Liver (tissue), 9 donors: Measurements from ENCODE around the gene ANKRD27. TPM values are rescaled to one million over a fixed set of nuclear protein-coding genes. Genes with fewer than 3 reads are reported as not detected.

Source experiments
- DNase-seq: peaks from one replicate; pipeline ENCODE4 v3.0.0-alpha.2; 2017; ENCODE audit warnings: low spot score
- H3K27ac ChIP-seq, 2 donors: one replicate each; pipeline ENCODE4 v1.7.0; 2013; ENCODE audit warnings: inconsistent platforms in 2 of 2, low read length in 2 of 2, control low read depth in 1 of 2, low read depth in 1 of 2, mild to moderate bottlenecking in 1 of 2
- H3K27me3 ChIP-seq, 4 donors: one replicate each; pipeline versions ENCODE4 v1.6.1 to v1.7.0; 2013; ENCODE audit warnings: low read length in 3 of 4, inconsistent platforms in 1 of 4, mild to moderate bottlenecking in 1 of 4, moderate library complexity in 1 of 4; ENCODE audit not compliant: control insufficient read depth in 4 of 4, insufficient read depth in 4 of 4
- H3K36me3 ChIP-seq, 4 donors: one replicate each; pipeline versions ENCODE4 v1.6.1 to v1.7.0; 2013; ENCODE audit warnings: low read length in 3 of 4, mild to moderate bottlenecking in 3 of 4, low read depth in 1 of 4, moderate library complexity in 1 of 4; ENCODE audit not compliant: control insufficient read depth in 4 of 4, insufficient read depth in 3 of 4
- H3K4me1 ChIP-seq, 4 donors: one replicate each; pipeline versions ENCODE4 v1.6.1 to v1.7.0; 2013; ENCODE audit warnings: low read length in 3 of 4, mild to moderate bottlenecking in 3 of 4, moderate library complexity in 1 of 4; ENCODE audit not compliant: control insufficient read depth in 4 of 4, insufficient read depth in 4 of 4
- H3K4me3 ChIP-seq, 3 donors: one replicate each; pipeline versions ENCODE4 v1.6.1 to v1.7.0; 2013; ENCODE audit warnings: low read length in 3 of 3, control low read depth in 1 of 3, low read depth in 1 of 3, mild to moderate bottlenecking in 1 of 3
- H3K9ac ChIP-seq, 2 donors: one replicate each; pipeline ENCODE4 v1.7.0; 2013; ENCODE audit warnings: low read length in 2 of 2, mild to moderate bottlenecking in 2 of 2, moderate library complexity in 2 of 2, control low read depth in 1 of 2, low read depth in 1 of 2
- H3K9me3 ChIP-seq, 4 donors: one replicate each; pipeline versions ENCODE4 v1.6.1 to v1.7.0; 2013; ENCODE audit warnings: low read length in 3 of 4; ENCODE audit not compliant: control insufficient read depth in 4 of 4
- ATF3 ChIP-seq: IDR thresholded peaks from 2 replicates; pipeline ENCODE4 v1.6.1; 2016; ENCODE audit warnings: antibody characterized with exemption
- EGR1 ChIP-seq, 2 donors: IDR thresholded peaks; 2 replicates each; pipeline ENCODE4 v1.6.1; 2016 to 2018; ENCODE audit warnings: antibody characterized with exemption in 2 of 2, low read depth in 2 of 2
- FOXA2 ChIP-seq: IDR thresholded peaks from 2 replicates; pipeline ENCODE4 v1.6.1; 2016; ENCODE audit warnings: antibody characterized with exemption
- GABPA ChIP-seq, 2 donors: IDR thresholded peaks in 1 of 2; conservative IDR thresholded peaks in 1 of 2; 2 replicates each; pipeline ENCODE4 v1.6.1; 2016; ENCODE audit warnings: antibody characterized with exemption in 2 of 2, mild to moderate bottlenecking in 1 of 2, moderate library complexity in 1 of 2
- HNF4A ChIP-seq, 2 donors: conservative IDR thresholded peaks; 2 replicates each; pipeline ENCODE4 v1.6.1; 2016; ENCODE audit warnings: antibody characterized with exemption in 2 of 2, mild to moderate bottlenecking in 2 of 2
- JUND ChIP-seq, 2 donors: IDR thresholded peaks; 2 replicates each; pipeline ENCODE4 v1.6.1; 2016; ENCODE audit warnings: antibody characterized with exemption in 2 of 2
- NR2F2 ChIP-seq: IDR thresholded peaks from 2 replicates; pipeline ENCODE4 v1.6.1; 2016; ENCODE audit warnings: antibody characterized with exemption
- RAD21 ChIP-seq, 2 donors: IDR thresholded peaks; 2 replicates each; pipeline ENCODE4 v1.6.1; 2016; ENCODE audit warnings: antibody characterized with exemption in 2 of 2, mild to moderate bottlenecking in 2 of 2
- RXRA ChIP-seq, 2 donors: IDR thresholded peaks; 2 replicates each; pipeline ENCODE4 v1.6.1; 2017 to 2018; ENCODE audit warnings: antibody characterized with exemption in 2 of 2, mild to moderate bottlenecking in 1 of 2
- SP1 ChIP-seq: IDR thresholded peaks from 2 replicates; pipeline ENCODE4 v1.6.1; 2018; ENCODE audit warnings: antibody characterized with exemption, mild to moderate bottlenecking
- TAF1 ChIP-seq: conservative IDR thresholded peaks from 2 replicates; pipeline ENCODE4 v1.6.1; 2016; ENCODE audit warnings: antibody characterized with exemption, mild to moderate bottlenecking
- YY1 ChIP-seq: IDR thresholded peaks from 2 replicates; pipeline ENCODE4 v1.6.1; 2016; ENCODE audit warnings: antibody characterized with exemption, mild to moderate bottlenecking
- ZBTB33 ChIP-seq: IDR thresholded peaks from 2 replicates; pipeline ENCODE4 v1.6.1; 2016; ENCODE audit warnings: antibody characterized with exemption
- WGBS: extraction: QIAGEN DNeasy Blood & Tissue Kit; methylation state at CpG from one replicate; pipeline ENCODE4 v1.1.7; 2013; 5-methylcytosine and 5-hydroxymethylcytosine counted together
- polyA plus RNA-seq, 2 donors: library from polyadenylated mRNA; stranded (reverse) in 1 of 2; unstranded in 1 of 2; fragments of 200-250 nt in 1 of 2; fragments of >200 nt in 1 of 2; fragmentation: Nextera tagmentation in 1 of 2; extraction: Ambion mirVana in 1 of 2; gene quantifications; one replicate each; pipeline versions ENCODE4 v1.2.1 to v1.2.3, GENCODE V29; 2013 to 2015
- total RNA-seq, 2 donors: library from RNA; depleted of rRNA; stranded (reverse); fragments of >200 nt; gene quantifications; one replicate each; pipeline ENCODE4 v1.2.3, GENCODE V29; 2014
- TF ChIP-seq, protein P1 (sequence below): IDR thresholded peaks from 2 replicates; pipeline ENCODE4 v1.6.1; 2016; ENCODE audit warnings: antibody characterized with exemption, mild to moderate bottlenecking
- TF ChIP-seq, protein P2 (sequence below): IDR thresholded peaks from 2 replicates; pipeline ENCODE4 v1.6.1; 2016; ENCODE audit warnings: antibody characterized with exemption
- TF ChIP-seq, protein P3 (sequence below): fragments of 150-350 bp; IDR thresholded peaks from 2 replicates; pipeline ENCODE4 v1.5.1; 2017; ENCODE audit warnings: improper control_type of control experiment, low read depth, low read length; ENCODE audit not compliant: missing input control
- donor health status: healthy.
- donor health status: healthy.
- donor health status: healthy.
- donor health status: healthy.
- donor health status: healthy.

The ANKRD27 gene
- total and polyA plus RNA-seq, 4 donors, result 3.4 to 14.2 (median 7.8) TPM

GRCh38 chr19:32642771-32643170 is 32.2 kb downstream of the ANKRD27 start:
- WGBS, result 88% methylated on average over 12 of the region's 12 CpGs

DNA sequence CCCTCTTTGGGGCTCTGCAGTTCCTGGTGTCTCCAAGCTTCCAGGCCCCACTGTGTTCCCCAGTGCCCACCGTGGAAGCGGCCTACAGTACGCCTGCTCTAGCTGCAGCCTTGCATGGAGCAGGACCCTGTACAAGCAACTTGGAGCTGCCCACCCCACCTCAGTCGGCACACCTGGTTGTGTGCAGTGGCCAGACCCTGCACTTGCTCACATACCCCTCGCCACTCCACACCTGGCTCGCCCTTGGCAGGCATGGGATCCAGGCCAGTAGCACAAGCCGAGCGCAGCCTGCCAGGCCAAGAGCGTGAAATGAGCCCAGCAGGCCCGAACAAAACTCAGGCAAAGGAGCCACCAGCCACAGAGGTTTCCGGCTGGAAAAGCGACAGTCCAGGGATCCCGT is 36.4 kb downstream of the ANKRD27 start:
- Histone ChIP-seq H3K4me3 (no peak overlapping the region), H3K9ac (no peak overlapping the region), H3K36me3 (peaks cover 10 to 45% (median 24%) of the 10 kb centered on the region in 4 donors), H3K27ac (no peak overlapping the region), H3K4me1 (no peaks in the 10 kb centered on the region), H3K27me3 (no peaks in the 10 kb centered on the region), H3K9me3 (peaks cover 0 to 2% (median 0%) of the 10 kb centered on the region in 4 donors)
- no peak for DNase-seq
- 98% methylated on average over 13 of the region's 13 CpGs for WGBS
- TF ChIP-seq GABPA (IDR thresholded peaks at IDR 0.05 in 1 of 2, conservative IDR thresholded peaks at IDR 0.05 in 1 of 2) (no peak), TAF1 (no peak), ATF3 (no peak), SP1 (no peak), NR2F2 (no peak), RXRA (IDR thresholded peaks at IDR 0.05) (no peak), JUND (IDR thresholded peaks at IDR 0.05) (no peak), EGR1 (IDR thresholded peaks at IDR 0.05; ENCODE audit: low read depth in 2 of 2) (no peak), HNF4A (conservative IDR thresholded peaks at IDR 0.05) (no peak), FOXA2 (no peak)
- TF ChIP-seq, protein P1, sequence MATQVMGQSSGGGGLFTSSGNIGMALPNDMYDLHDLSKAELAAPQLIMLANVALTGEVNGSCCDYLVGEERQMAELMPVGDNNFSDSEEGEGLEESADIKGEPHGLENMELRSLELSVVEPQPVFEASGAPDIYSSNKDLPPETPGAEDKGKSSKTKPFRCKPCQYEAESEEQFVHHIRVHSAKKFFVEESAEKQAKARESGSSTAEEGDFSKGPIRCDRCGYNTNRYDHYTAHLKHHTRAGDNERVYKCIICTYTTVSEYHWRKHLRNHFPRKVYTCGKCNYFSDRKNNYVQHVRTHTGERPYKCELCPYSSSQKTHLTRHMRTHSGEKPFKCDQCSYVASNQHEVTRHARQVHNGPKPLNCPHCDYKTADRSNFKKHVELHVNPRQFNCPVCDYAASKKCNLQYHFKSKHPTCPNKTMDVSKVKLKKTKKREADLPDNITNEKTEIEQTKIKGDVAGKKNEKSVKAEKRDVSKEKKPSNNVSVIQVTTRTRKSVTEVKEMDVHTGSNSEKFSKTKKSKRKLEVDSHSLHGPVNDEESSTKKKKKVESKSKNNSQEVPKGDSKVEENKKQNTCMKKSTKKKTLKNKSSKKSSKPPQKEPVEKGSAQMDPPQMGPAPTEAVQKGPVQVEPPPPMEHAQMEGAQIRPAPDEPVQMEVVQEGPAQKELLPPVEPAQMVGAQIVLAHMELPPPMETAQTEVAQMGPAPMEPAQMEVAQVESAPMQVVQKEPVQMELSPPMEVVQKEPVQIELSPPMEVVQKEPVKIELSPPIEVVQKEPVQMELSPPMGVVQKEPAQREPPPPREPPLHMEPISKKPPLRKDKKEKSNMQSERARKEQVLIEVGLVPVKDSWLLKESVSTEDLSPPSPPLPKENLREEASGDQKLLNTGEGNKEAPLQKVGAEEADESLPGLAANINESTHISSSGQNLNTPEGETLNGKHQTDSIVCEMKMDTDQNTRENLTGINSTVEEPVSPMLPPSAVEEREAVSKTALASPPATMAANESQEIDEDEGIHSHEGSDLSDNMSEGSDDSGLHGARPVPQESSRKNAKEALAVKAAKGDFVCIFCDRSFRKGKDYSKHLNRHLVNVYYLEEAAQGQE, result no peak
- TF ChIP-seq, protein P2, sequence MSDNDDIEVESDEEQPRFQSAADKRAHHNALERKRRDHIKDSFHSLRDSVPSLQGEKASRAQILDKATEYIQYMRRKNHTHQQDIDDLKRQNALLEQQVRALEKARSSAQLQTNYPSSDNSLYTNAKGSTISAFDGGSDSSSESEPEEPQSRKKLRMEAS, result no peak
- TF ChIP-seq, protein P3, sequence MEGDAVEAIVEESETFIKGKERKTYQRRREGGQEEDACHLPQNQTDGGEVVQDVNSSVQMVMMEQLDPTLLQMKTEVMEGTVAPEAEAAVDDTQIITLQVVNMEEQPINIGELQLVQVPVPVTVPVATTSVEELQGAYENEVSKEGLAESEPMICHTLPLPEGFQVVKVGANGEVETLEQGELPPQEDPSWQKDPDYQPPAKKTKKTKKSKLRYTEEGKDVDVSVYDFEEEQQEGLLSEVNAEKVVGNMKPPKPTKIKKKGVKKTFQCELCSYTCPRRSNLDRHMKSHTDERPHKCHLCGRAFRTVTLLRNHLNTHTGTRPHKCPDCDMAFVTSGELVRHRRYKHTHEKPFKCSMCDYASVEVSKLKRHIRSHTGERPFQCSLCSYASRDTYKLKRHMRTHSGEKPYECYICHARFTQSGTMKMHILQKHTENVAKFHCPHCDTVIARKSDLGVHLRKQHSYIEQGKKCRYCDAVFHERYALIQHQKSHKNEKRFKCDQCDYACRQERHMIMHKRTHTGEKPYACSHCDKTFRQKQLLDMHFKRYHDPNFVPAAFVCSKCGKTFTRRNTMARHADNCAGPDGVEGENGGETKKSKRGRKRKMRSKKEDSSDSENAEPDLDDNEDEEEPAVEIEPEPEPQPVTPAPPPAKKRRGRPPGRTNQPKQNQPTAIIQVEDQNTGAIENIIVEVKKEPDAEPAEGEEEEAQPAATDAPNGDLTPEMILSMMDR, result no peak

More at GRCh38 chr19:32642771-32643170, 32.2 kb downstream of the ANKRD27 start:
- Histone ChIP-seq H3K27ac (no peak overlapping the region), H3K9ac (no peak overlapping the region), H3K27me3 (no peaks in the 10 kb centered on the region), H3K36me3 (peaks cover 8 to 44% (median 26%) of the 10 kb centered on the region in 4 donors), H3K4me3 (no peak overlapping the region), H3K9me3 (peaks cover 0 to 1% (median 0%) of the 10 kb centered on the region in 4 donors), H3K4me1 (no peaks in the 10 kb centered on the region)
- DNase-seq, result no peak
- TF ChIP-seq TAF1 (no peak), ZBTB33 (no peak), RAD21 (IDR thresholded peaks at IDR 0.05) (no peak), YY1 (no peak), JUND (IDR thresholded peaks at IDR 0.05) (no peak), RXRA (IDR thresholded peaks at IDR 0.05) (no peak), FOXA2 (no peak)
- TF ChIP-seq, protein P2, result no peak
- TF ChIP-seq, protein P3, result no peak
